Caco-2 (cell line): ENCODE measurements around the gene YY1. TPM values are rescaled to one million over a fixed set of nuclear protein-coding genes. Genes with fewer than 3 reads are reported as not detected.

Experiments used
- BruUV-seq: library from RNA; stranded (reverse); fragments of 400-500 nt; replicated peaks from 2 replicates; lab custom pipeline; 2021; lab: Mats Ljungman, UMichigan
- CTCF ChIA-PET: fragments of 300-600 bp; sonication (Branson Sonifier 250); formaldehyde crosslinking; loops from one replicate; lab custom pipeline; 2022; ENCODE audit warnings: antibody characterized with exemption; lab: Charles Lee
- POLR2A ChIA-PET: fragments of 300-600 bp; sonication (Branson Sonifier 250); formaldehyde crosslinking; loops from one replicate; lab custom pipeline; 2022; ENCODE audit warnings: antibody characterized with exemption; lab: Charles Lee
- DNase-seq, 2 experiments: peaks; one replicate each; pipeline versions ENCODE4 v3.0.0 to v3.0.0-alpha.2; 2020 to 2022
- H3K27me3 ChIP-seq: replicated peaks from 2 replicates; pipeline ENCODE4 v1.6.0; 2011; ENCODE audit warnings: low read length; ENCODE audit not compliant: control insufficient read depth, insufficient read depth
- H3K36me3 ChIP-seq: 2 replicates; pipeline ENCODE4 v1.5.1; 2011; ENCODE audit warnings: low read length; ENCODE audit not compliant: control insufficient read depth, insufficient read depth
- H3K4me1 ChIP-seq: fragments of 250-450 bp; sonication (Bioruptor Pico); 2 replicates; pipeline ENCODE4 v1.5.1; 2020; ENCODE audit warnings: mild to moderate bottlenecking
- H3K4me3 ChIP-seq: 2 replicates; pipeline ENCODE4 v1.5.1; 2011; ENCODE audit warnings: low read depth, mild to moderate bottlenecking, control low read depth, low read length
- H3K9me3 ChIP-seq: fragments of 250-450 bp; sonication (Bioruptor Pico); 2 replicates; pipeline ENCODE4 v1.5.1; 2020; ENCODE audit warnings: mild to moderate bottlenecking, moderate library complexity
- H3K27ac Mint-ChIP-seq: one replicate; pipeline ENCODE4 v1.8.0; 2022; ENCODE audit warnings: mixed read lengths; ENCODE audit not compliant: unreplicated experiment
- H3K27me3 Mint-ChIP-seq: one replicate; pipeline ENCODE4 v1.8.0; 2022; ENCODE audit warnings: mixed read lengths; ENCODE audit not compliant: insufficient read depth, unreplicated experiment
- H3K36me3 Mint-ChIP-seq: one replicate; pipeline ENCODE4 v1.8.0; 2022; ENCODE audit warnings: mild to moderate bottlenecking, mixed read lengths; ENCODE audit not compliant: insufficient read depth, unreplicated experiment
- H3K4me1 Mint-ChIP-seq: one replicate; pipeline ENCODE4 v1.8.0; 2022; ENCODE audit warnings: low read depth, mixed read lengths; ENCODE audit not compliant: unreplicated experiment
- H3K4me3 Mint-ChIP-seq: one replicate; pipeline ENCODE4 v1.8.0; 2022; ENCODE audit warnings: mild to moderate bottlenecking, moderate library complexity, mixed read lengths; ENCODE audit not compliant: unreplicated experiment
- H3K9me3 Mint-ChIP-seq: one replicate; pipeline ENCODE4 v1.8.0; 2022; ENCODE audit warnings: mixed read lengths; ENCODE audit not compliant: unreplicated experiment
- CTCF ChIP-seq, 2 experiments: fragments of 200-600 bp in 1 of 2; IDR thresholded peaks; 1 replicate in 1 of 2; 2 replicates in 1 of 2; pipeline versions ENCODE4 v1.5.1 to v1.8.0; 2011 to 2022; ENCODE audit warnings: antibody characterized with exemption in 1 of 2, control low read depth in 1 of 2, inconsistent platforms in 1 of 2, low read depth in 1 of 2, low read length in 1 of 2, mild to moderate bottlenecking in 1 of 2, moderate library complexity in 1 of 2; ENCODE audit not compliant: insufficient read depth in 1 of 2, severe bottlenecking in 1 of 2, unreplicated experiment in 1 of 2
- intact Hi-C: fragments of 100-400 bp; cut with micrococcal nuclease; formaldehyde crosslinking; loops from one replicate; pipeline ENCODE4 v1.10.0; 2022; ENCODE audit not compliant: unreplicated experiment
- total RNA-seq: library from RNA; stranded (reverse); gene quantifications from 2 replicates; pipeline ENCODE4 v1.2.3, GENCODE V29; 2022

Gene YY1
- total RNA-seq, 1 experiment from 2014 or later = 94.1 TPM

GRCh38 chr14:100201701-100202100 lies 37.2 kb upstream of the YY1 start:
- peaks cover 14% of the 10 kb centered on the region for H3K4me1 ChIP-seq
- DNase-seq = peak in 1 of 2 experiments; percentile 49
- intact Hi-C loops = no loop called here
- CTCF ChIA-PET = interaction anchor here (1.0 kb wide), 1 partner anchor 9 kb away, joined by 4 read pairs; no protein-coding TSS in a partner anchor
- H3K36me3 Mint-ChIP-seq = no peaks in the 10 kb centered on the region
- H3K27ac Mint-ChIP-seq = no peak overlapping the region
- no peaks in the 10 kb centered on the region for H3K4me1 Mint-ChIP-seq
- H3K36me3 ChIP-seq = no peaks in the 10 kb centered on the region
- H3K4me3 Mint-ChIP-seq = no peak overlapping the region
- no peaks in the 10 kb centered on the region for H3K27me3 ChIP-seq
- no peaks in the 10 kb centered on the region for H3K27me3 Mint-ChIP-seq
- TF ChIP-seq CTCF (IDR thresholded peaks at IDR 0.05; ENCODE audit: insufficient read depth in 1 of 2, low read depth in 1 of 2, low read length in 1 of 2, severe bottlenecking in 1 of 2, unreplicated experiment in 1 of 2) = no peak
- H3K9me3 Mint-ChIP-seq = no peaks in the 10 kb centered on the region
- H3K4me3 ChIP-seq = no peak overlapping the region
- BruUV-seq = no TSS peak
- no peaks in the 10 kb centered on the region for H3K9me3 ChIP-seq
- POLR2A ChIA-PET = interaction anchor here (1.1 kb wide), 1 partner anchor 13 kb away, joined by 3 read pairs; no protein-coding TSS in a partner anchor

- ChIA-PET POLR2A (no interaction called here), CTCF (no interaction called here)
- BruUV-seq = no TSS peak
- H3K27me3 ChIP-seq = no peaks in the 10 kb centered on the region
- intact Hi-C loops = no loop called here
- H3K36me3 Mint-ChIP-seq = no peaks in the 10 kb centered on the region
- H3K9me3 Mint-ChIP-seq = no peaks in the 10 kb centered on the region
- no peak overlapping the region for H3K4me3 ChIP-seq
- H3K4me1 ChIP-seq = peaks cover 14% of the 10 kb centered on the region
- H3K27ac Mint-ChIP-seq = no peak overlapping the region
- no peaks in the 10 kb centered on the region for H3K4me1 Mint-ChIP-seq
- H3K4me3 Mint-ChIP-seq = no peak overlapping the region
- no peaks in the 10 kb centered on the region for H3K27me3 Mint-ChIP-seq
- TF ChIP-seq CTCF (IDR thresholded peaks at IDR 0.05; ENCODE audit: insufficient read depth in 1 of 2, low read depth in 1 of 2, low read length in 1 of 2, severe bottlenecking in 1 of 2, unreplicated experiment in 1 of 2) = no peak
- no peaks in the 10 kb centered on the region for H3K9me3 ChIP-seq
- H3K36me3 ChIP-seq = no peaks in the 10 kb centered on the region
- DNase-seq = no peak
Measured at GRCh38 chr14:100202712-100203111, 36.2 kb upstream of the YY1 start.

- Histone ChIP-seq H3K9me3 (no peaks in the 10 kb centered on the region), H3K36me3 (no peaks in the 10 kb centered on the region), H3K4me1 (peaks cover 14% of the 10 kb centered on the region), H3K27me3 (no peaks in the 10 kb centered on the region), H3K4me3 (no peak overlapping the region)
- no TSS peak for BruUV-seq
- no peak for TF ChIP-seq CTCF (IDR thresholded peaks at IDR 0.05; ENCODE audit: insufficient read depth in 1 of 2, low read depth in 1 of 2, low read length in 1 of 2, severe bottlenecking in 1 of 2, unreplicated experiment in 1 of 2)
- Mint-ChIP-seq H3K9me3 (no peaks in the 10 kb centered on the region), H3K4me1 (no peaks in the 10 kb centered on the region), H3K4me3 (no peak overlapping the region), H3K36me3 (no peaks in the 10 kb centered on the region), H3K27ac (no peak overlapping the region), H3K27me3 (no peaks in the 10 kb centered on the region)
- no peak for DNase-seq
- intact Hi-C loops = no loop called here
- CTCF ChIA-PET = no interaction called here
- POLR2A ChIA-PET = no interaction called here
Measured at GRCh38 chr14:100203146-100203545, 35.8 kb upstream of the YY1 start.
